ENCODE measurements around the gene SLC2A4RG.
"Not testable (repeated sequence)": the region's sequence is repeated elsewhere in the genome, so short reads cannot be mapped to it uniquely, and the experiment has no call there.

SLC2A4RG gene

DNA sequence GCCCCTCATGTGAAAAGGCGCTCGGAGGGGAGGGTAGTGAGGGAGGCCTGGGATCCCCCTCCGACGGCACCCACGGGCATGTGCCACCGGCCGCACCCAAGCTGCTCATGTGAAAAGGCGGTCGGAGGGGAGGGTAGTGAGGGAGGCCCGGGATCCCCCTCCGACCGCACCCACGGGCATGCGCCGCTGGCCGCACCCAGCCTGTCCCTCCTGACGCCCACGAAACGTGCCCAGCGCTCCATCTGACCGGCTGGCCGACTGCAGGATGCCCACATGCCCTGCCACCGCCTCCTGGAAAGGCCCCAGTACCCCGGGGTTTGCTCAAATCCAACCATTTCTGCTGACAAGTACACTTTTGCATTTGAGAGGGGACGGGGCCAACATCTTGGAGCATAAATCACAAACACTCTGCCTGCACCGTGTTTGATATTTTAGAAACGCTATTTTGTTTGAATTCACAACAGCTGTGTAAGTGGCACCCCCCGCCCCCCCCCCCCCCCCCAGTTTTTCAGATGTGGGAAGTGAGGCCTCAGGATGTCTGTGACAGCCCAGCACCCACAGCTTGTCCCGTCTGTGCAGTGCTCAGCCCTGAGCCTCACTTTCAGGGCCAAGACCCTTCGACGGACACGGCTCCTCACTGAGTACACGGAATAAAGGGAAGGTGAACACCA lies 34.1 kb downstream of the SLC2A4RG start:
- no peaks in the 10 kb centered on the region for H3K9me3 Mint-ChIP-seq
- CTCF ChIA-PET = no interaction called here
- H3K27ac Mint-ChIP-seq = no peak overlapping the region
- peaks cover 14% of the 10 kb centered on the region for H3K27me3 Mint-ChIP-seq
- no peak overlapping the region for H3K4me3 Mint-ChIP-seq
- H3K4me1 Mint-ChIP-seq = no peaks in the 10 kb centered on the region
- no peaks in the 10 kb centered on the region for H3K36me3 Mint-ChIP-seq
- DNase-seq = no peak

DNA sequence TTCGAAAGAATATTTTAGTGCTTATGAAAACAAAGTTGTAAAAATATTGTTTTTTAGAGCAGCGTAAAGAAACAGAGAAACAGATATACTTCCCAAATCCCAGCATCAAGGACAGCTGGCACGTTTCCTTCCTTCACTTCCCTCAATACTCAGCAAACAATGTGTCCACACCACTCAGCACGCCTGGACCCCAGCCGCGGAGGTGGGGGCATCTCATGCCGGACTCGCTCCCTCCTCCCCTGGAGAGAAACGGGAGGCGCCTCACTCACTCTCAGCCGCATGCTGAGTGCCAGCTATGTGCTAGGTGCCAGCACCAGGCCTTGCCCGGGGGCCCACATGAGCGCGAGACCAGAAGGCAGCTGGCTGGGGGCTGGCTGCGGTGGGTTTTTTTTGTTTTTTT lies 34.7 kb downstream of the SLC2A4RG start:
- Mint-ChIP-seq H3K27me3 (peaks cover 13% of the 10 kb centered on the region), H3K9me3 (no peaks in the 10 kb centered on the region), H3K36me3 (no peaks in the 10 kb centered on the region), H3K27ac (no peak overlapping the region), H3K4me3 (no peak overlapping the region), H3K4me1 (no peaks in the 10 kb centered on the region)
- DNase-seq = no peak
- CTCF ChIA-PET = no interaction called here

DNA sequence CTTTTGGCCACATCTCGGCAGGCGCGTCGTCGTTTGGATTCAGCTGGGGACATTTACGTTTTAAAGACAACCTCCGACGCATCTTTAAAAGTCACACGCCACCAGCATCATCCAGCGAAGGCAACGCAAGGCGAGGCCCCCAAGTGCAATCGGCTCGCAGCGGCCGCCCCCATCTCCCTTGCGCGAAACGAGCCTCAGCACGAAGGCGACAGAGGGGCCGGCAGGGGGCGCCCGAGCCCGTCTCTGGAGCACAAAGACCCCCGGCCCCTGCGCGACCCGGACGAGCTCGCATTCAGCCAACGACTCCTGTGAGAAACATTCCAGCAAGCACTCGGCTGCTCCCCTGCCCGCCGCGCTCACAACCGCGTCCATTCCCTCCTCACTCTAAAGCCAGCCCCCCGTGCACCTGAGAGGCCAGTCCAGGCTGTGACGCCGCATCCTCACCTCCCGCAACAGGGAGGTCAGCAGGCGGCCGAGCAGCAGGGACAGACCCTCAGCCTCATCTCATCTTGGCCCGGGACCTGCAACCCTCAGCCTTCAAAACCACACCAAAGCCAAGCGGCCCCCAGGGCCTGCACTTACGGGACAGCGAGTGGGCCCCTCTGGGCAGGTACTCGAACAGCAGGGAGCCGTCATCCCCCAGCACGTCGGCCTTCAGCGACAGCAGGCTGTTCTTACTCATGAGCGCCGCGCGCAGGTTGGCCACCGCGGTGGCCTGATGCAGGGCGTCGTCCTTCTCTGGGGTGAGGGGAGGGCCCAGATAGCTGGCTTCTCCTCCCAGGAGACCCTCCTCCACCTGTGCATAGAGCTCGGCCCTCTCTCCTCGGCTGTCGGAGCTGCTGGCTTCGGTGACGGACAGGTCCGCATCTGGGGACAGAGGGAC lies 35.8 kb downstream of the SLC2A4RG start:
- CTCF ChIA-PET = interaction anchor here (0.8 to 1.3 kb wide), 3 partner anchors 11 to 14 kb away, joined by 3 read pairs; no protein-coding TSS in a partner anchor
- DNase-seq = peak; percentile 36
- Mint-ChIP-seq H3K27ac (no peak overlapping the region), H3K36me3 (no peaks in the 10 kb centered on the region), H3K4me3 (no peak overlapping the region), H3K4me1 (no peaks in the 10 kb centered on the region), H3K27me3 (peaks cover 4% of the 10 kb centered on the region), H3K9me3 (no peaks in the 10 kb centered on the region)

DNA sequence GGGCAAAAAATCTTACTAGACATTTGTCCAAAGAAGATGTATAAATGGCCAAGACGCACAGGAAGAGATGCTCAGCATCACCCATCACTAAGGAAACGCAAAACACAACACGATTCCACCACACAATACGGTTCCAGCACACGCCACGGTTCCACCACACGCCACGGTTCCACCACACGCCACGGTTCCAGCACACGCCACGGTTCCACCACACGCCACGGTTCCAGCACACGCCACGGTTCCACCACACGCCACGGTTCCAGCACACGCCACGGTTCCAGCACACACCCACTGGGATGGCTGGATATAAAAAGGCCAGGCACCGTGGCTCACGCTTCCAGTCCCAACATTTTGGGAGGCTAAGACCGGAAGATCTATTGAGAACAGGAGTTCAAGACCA lies 37.3 kb downstream of the SLC2A4RG start:
- H3K4me3 Mint-ChIP-seq, DNase-seq, H3K4me1 Mint-ChIP-seq, H3K27me3 Mint-ChIP-seq, H3K36me3 Mint-ChIP-seq, CTCF ChIA-PET, H3K9me3 Mint-ChIP-seq, H3K27ac Mint-ChIP-seq: not testable (repeated sequence)

DNA sequence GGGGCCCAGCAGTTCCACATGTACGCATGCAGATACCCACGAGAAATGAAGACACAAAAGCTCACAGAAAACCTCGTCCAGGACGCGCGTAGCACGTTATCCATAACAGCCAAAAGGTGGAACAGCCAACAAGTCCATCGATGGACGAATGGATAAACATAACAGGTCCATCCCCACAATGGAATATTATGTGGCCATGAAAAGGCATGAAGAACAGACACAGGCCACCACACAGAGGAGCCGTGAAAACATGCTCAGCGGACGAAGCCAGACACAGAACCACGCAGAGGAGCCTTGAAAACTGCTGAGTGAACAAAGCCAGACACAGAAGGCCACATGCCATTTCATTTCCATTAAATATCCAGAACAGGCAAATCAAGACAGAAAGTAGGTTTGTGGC lies 38.0 kb downstream of the SLC2A4RG start:
- Mint-ChIP-seq H3K4me3 (no peak overlapping the region), H3K36me3 (no peaks in the 10 kb centered on the region), H3K27me3 (peaks cover 11% of the 10 kb centered on the region), H3K4me1 (peaks cover 14% of the 10 kb centered on the region), H3K9me3 (no peaks in the 10 kb centered on the region), H3K27ac (no peak overlapping the region)
- CTCF ChIA-PET = no interaction called here
- DNase-seq = no peak

DNA sequence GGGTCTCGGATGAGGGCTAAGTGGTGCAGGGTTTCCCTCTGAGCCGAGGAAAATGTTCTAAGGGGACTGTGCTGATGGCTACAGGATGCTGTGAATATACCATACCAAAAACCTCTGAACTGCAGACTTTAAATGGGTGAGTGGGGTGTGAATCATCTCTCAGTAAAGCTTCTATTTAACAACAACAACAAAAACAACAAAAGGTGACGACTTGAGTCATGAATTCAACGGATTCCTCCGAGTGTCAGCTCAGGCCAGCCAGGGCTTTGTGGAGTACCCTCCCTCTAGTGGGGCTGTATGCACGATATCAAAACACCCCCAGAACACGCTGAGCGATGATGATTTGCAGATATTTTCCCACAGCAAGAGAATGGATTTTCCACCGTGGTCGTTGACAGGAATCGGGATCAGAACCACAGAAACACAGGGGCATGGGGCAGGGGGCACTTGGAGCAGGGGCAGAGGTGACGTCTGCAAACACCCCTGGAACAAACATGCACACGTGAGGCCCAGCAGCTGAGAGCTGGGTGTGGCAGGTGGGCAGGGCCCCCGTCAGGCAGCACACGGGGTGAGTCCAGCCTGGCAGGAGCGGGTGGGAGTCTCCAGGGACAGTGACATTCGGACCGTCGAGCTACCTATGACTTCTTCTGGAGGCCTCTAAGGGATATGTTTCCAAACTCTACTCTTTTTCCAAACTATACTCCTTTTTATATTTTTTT lies 38.6 kb downstream of the SLC2A4RG start:
- no peaks in the 10 kb centered on the region for H3K36me3 Mint-ChIP-seq
- H3K27ac Mint-ChIP-seq = no peak overlapping the region
- peaks cover 11% of the 10 kb centered on the region for H3K27me3 Mint-ChIP-seq
- H3K4me1 Mint-ChIP-seq = peaks cover 15% of the 10 kb centered on the region
- H3K4me3 Mint-ChIP-seq = no peak overlapping the region
- H3K9me3 Mint-ChIP-seq = no peaks in the 10 kb centered on the region
- DNase-seq = no peak
- CTCF ChIA-PET = no interaction called here

DNA sequence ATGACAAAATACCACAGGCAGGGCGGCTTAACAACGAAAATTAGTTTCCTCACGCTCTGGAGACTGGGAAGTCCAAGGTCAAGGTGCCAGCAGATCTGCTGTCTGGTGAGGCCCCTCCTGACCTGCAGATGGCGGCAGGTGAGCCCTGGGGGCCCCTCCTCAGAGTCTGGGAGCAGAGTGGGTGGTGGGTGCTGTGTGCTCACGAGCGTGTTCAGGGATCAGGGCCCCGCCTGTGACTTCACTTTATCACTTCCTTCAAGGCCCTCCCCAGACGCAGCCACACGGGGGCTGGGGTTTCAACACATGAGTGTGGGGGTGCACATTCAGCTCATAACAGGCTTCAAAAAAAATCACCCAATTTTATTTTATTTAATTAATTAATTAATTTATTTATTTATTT lies 39.3 kb downstream of the SLC2A4RG start:
- Mint-ChIP-seq H3K36me3 (no peaks in the 10 kb centered on the region), H3K27me3 (peaks cover 17% of the 10 kb centered on the region), H3K27ac (no peak overlapping the region), H3K4me3 (no peak overlapping the region), H3K4me1 (peaks cover 15% of the 10 kb centered on the region), H3K9me3 (no peaks in the 10 kb centered on the region)
- CTCF ChIA-PET = interaction anchor here (1.2 kb wide), 1 partner anchor 195 kb away, joined by 6 read pairs; no protein-coding TSS in a partner anchor
- DNase-seq = no peak

DNA sequence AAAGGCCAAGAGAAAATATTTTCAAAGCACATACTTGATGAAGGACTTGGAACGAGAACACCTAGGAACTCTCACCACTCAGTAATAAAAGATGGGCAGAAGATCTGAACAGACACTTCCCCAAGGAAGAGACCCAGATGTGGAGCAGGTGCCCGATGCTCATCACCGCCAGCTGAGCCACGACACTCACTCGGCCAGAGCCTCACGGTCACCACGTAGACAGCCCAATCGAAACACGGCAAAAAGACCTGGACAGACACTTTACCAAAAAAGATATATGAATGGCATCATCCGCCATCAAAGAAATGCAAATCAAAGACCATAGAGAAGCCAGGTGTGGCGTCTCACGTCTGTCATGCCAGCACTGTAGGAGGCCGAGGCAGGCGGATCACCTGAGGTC lies 41.6 kb downstream of the SLC2A4RG start:
- no peak for DNase-seq
- CTCF ChIA-PET = no interaction called here
- no peaks in the 10 kb centered on the region for H3K36me3 Mint-ChIP-seq
- peaks cover 13% of the 10 kb centered on the region for H3K27me3 Mint-ChIP-seq
- H3K9me3 Mint-ChIP-seq = no peaks in the 10 kb centered on the region
- H3K4me1 Mint-ChIP-seq = peaks cover 17% of the 10 kb centered on the region
- no peak overlapping the region for H3K27ac Mint-ChIP-seq
- no peak overlapping the region for H3K4me3 Mint-ChIP-seq

DNA sequence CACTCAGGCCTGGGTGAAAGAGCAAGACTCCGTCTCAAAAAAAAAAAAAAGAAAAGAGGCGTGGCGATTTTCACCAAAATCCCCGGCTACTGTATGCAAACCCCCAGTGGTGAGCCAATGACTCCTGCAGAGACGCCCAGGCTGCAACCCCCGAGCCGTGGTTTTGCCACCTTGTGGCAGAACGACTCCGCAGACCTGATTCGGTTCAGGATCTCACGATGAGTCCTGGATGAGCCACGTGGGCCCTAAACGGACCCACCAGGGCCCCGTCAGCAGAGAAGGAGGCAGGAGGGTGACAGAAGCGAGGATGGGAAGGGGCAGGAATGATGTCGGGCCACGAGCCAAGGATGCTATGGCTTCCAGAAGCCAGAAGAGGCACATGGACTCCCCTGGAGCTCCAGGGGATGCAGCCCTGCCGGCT lies 42.5 kb downstream of the SLC2A4RG start:
- Mint-ChIP-seq H3K27ac (no peak overlapping the region), H3K4me1 (peaks cover 21% of the 10 kb centered on the region), H3K36me3 (no peaks in the 10 kb centered on the region), H3K9me3 (no peaks in the 10 kb centered on the region), H3K4me3 (no peak overlapping the region), H3K27me3 (peaks cover 13% of the 10 kb centered on the region)
- DNase-seq = peak; percentile 68
- CTCF ChIA-PET = interaction anchor here (1.1 kb wide), 1 partner anchor 75 kb away, joined by 4 read pairs; no protein-coding TSS in a partner anchor

DNA sequence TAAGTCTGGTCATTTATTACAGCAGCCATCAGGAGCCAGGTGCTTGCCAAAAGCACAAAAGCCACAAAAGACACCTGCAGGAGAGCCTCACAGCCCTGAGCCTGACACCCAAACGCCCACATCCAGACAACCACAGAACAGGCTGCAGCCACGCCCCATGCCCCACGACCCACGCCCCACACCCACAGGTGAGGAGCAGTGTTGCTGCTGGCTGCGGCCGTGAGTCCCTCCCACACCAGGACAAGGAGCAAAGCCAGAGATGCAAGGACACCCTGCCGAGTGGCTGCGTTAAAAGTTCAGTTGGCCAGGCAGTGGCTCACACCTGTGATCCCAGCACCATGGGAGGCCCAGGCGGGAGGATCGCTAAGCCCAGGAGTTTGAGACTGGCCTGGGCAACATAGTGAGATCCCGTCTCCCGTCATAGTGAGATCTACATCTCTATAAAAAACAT lies 43.0 kb downstream of the SLC2A4RG start:
- Mint-ChIP-seq H3K4me1 (peaks cover 21% of the 10 kb centered on the region), H3K27ac (no peak overlapping the region), H3K27me3 (peaks cover 13% of the 10 kb centered on the region), H3K36me3 (no peaks in the 10 kb centered on the region), H3K4me3 (no peak overlapping the region), H3K9me3 (no peaks in the 10 kb centered on the region)
- CTCF ChIA-PET = interaction anchor here (1.1 to 1.2 kb wide), 2 partner anchors 18 to 76 kb away, joined by 3 to 4 read pairs; no protein-coding TSS in a partner anchor
- DNase-seq = no peak

DNA sequence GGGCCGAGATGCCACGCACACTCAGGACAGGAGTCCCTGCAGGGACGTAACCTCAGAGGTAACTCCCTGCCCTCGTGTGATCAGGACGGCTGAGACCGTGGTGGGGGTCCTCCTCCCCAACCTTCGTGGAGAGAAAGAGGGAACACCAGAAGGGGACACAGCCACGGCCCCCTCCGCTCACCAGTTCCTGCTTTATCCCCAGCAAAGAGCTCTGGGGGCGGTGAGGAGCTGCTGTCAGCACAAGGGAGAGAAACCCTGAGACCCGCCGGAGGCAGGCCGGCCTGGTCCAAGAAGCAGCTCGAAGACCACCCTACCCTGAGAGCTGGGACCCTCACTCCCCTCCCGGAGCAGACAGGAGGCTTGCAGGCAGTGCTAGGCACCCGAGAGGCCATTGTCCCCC lies 44.4 kb downstream of the SLC2A4RG start:
- Mint-ChIP-seq H3K9me3 (no peaks in the 10 kb centered on the region), H3K27ac (no peak overlapping the region), H3K4me1 (peaks cover 21% of the 10 kb centered on the region), H3K36me3 (no peaks in the 10 kb centered on the region), H3K27me3 (peaks cover 13% of the 10 kb centered on the region), H3K4me3 (no peak overlapping the region)
- CTCF ChIA-PET = interaction anchor here (0.5 to 1.8 kb wide), 7 partner anchors 11 to 246 kb away, joined by 3 to 6 read pairs (median 4); no protein-coding TSS in a partner anchor
- DNase-seq = no peak

DNA sequence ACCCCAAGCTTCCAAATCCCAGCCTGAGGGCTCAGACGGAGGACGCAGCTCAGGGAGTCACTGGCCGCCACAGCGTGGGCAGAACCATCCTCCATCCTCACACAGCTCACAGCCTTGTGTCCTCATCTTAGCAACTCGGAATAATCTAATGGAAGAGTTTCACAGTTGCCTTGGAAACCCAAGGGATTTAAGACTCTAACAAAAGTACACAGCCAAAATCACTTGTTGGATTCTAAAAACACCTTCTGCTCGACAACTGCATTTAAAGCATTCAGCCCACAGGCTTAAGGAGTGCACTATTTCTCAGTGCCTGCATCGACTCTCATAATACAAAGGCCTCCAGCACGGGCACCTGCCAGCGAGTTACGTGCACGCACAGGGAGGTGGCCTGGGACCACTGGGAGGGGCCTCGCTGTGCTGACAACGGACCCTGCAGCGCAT lies 46.1 kb downstream of the SLC2A4RG start:
- Mint-ChIP-seq H3K4me3 (no peak overlapping the region), H3K27ac (no peak overlapping the region), H3K36me3 (no peaks in the 10 kb centered on the region), H3K27me3 (peaks cover 13% of the 10 kb centered on the region), H3K4me1 (peaks cover 21% of the 10 kb centered on the region), H3K9me3 (no peaks in the 10 kb centered on the region)
- no peak for DNase-seq
- CTCF ChIA-PET = interaction anchor here (0.8 to 2.2 kb wide), 16 partner anchors 9 to 335 kb away, joined by 3 to 8 read pairs (median 4); partner anchors contain the start of genes ARFRP1, TPD52L2, UCKL1 and ZGPAT

DNA sequence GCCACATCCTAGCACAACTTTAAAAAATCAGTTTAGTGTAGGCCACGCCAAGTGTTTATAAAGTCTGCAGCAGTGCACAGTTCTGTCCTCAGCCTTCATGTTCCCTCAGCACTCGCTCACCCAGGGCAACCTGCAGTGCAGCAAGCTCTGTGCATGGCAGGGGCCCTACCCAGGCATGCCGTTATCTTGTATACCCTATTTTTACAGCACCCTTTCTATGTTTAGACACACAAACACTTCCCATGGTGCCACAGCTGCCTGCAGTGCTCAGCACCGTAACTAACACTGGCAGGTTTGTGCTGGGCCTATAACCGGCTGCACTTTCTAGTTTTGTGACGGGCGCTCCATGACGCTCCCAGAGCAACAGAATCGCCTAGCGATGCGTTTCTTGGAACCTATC lies 47.7 kb downstream of the SLC2A4RG start:
- H3K36me3 Mint-ChIP-seq = no peaks in the 10 kb centered on the region
- CTCF ChIA-PET = interaction anchor here (1.0 to 2.2 kb wide), 5 partner anchors 20 to 80 kb away, joined by 3 to 8 read pairs (median 4); partner anchors contain the start of genes ARFRP1 and ZGPAT
- no peaks in the 10 kb centered on the region for H3K9me3 Mint-ChIP-seq
- no peak overlapping the region for H3K4me3 Mint-ChIP-seq
- peaks cover 10% of the 10 kb centered on the region for H3K4me1 Mint-ChIP-seq
- H3K27ac Mint-ChIP-seq = no peak overlapping the region
- H3K27me3 Mint-ChIP-seq = peaks cover 8% of the 10 kb centered on the region
- DNase-seq = no peak

DNA sequence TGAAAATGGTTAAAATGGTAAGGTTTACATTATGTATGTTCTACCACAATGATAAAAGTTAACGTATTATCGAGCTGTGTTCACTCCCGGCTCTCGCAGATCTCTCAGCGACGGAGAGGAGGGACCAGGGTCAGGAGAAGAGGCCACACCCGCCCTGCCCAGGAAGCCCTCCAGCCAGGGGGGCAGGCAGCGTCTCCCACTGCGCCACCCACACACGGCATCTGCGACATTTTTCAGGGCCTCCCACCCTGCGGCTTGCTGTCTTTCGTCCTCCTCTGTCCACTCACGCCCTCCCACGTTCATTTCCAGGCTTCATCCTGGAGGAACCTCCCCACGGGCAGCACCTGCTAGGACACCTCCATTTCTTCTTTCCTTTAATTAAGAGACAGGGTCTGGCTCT lies 48.2 kb downstream of the SLC2A4RG start:
- Mint-ChIP-seq H3K27me3 (peaks cover 8% of the 10 kb centered on the region), H3K9me3 (no peaks in the 10 kb centered on the region), H3K4me1 (peaks cover 6% of the 10 kb centered on the region), H3K27ac (no peak overlapping the region), H3K4me3 (no peak overlapping the region), H3K36me3 (no peaks in the 10 kb centered on the region)
- CTCF ChIA-PET = interaction anchor here (2.2 kb wide), 1 partner anchor 81 kb away, joined by 8 read pairs; the partner anchor contains the start of genes ARFRP1 and ZGPAT
- DNase-seq = no peak

All from activated naive CD4-positive, alpha-beta T cell treated with anti-CD3 and anti-CD28 coated beads, Interleukin-2, amount 10 ng/mL, durations not matched to agents 7 days and 5 days (primary cell).